ENCODE measurements around the gene CLCN4.

CLCN4 gene

DNA sequence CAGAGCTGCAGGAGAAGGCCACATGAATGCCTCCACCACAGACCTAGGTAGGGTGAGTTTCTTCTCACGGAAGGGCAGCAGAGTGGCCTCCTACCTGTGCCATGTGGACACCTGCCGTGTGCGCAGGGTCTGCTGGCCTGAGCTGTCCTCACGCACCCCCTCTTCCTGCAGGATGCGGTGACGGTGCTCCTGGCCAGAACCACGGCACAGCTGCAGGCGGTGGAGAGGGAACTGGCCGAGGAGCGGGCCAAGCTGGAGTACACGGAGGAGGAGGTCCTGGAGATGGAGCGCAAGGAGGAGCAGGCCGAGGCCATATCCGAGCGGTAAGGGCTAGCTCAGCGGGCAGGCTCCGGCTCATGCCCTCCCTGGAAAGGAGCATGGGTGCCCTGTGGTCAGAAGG lies 28.4 kb upstream of the CLCN4 start:
- TF ChIP-seq CTCF (conservative IDR thresholded peaks at IDR 0.05) (no peak), ZFX (IDR thresholded peaks at IDR 0.05) (no peak)
- H3K27ac ChIP-seq = no peak overlapping the region

DNA sequence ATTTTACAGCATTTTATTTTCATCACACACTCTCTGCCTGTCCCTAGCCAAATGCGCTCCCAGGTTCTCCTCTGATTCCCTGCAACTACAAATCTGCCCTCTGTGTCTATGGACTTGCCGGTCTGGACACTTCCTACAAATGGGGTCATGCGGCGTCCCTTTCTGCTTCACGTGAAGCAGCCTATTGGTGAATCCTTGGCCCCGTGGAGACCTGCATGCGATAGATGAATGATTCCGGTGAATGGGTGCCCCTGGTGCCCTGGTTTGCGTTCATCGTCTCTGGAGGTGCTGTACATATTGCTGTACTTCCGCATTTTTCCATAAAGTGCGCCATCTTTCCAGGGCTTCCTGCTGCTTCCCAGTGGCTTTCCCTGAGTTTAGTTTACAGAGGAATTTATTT lies 27.5 kb upstream of the CLCN4 start:
- H3K27ac ChIP-seq = no peak overlapping the region
- TF ChIP-seq CTCF (conservative IDR thresholded peaks at IDR 0.05) (no peak), ZFX (IDR thresholded peaks at IDR 0.05) (no peak)

GRCh38 chrX:10130354-10130753 lies 26.4 kb upstream of the CLCN4 start:
- H3K27ac ChIP-seq = no peak overlapping the region
- TF ChIP-seq CTCF (conservative IDR thresholded peaks at IDR 0.05) (no peak), ZFX (IDR thresholded peaks at IDR 0.05) (no peak)

DNA sequence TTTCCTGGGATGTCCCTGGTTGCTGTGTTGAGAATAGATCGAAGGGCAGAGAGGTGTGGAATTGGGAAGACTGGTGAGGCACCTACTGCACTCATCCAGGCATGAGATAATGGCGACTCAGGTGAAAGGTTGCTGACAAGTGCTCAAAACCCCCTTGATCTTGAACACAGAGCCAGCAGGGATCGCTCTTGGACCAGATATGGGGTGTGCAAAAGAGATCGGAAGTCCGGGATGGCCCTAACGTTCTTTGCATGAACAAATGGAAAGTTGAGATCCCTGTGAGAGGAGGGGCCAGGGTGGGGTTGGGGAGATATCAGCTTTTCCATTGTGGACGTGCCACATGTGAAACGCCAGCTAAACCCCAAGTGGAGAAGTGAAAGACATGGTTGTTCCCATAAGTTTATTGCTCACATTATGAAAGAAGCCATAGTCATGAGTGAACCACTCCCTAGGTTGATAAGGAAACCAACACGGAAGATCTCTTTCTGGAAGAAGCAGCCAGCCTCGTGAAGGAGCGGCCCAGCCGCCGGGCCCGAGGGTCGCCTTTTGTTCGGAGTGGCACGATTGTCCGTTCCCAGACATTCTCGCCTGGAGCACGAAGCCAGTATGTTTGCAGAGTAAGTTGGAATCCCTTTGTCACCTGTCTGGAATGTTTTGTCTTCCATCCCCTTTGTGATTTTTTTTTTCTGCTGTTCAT lies 22.6 kb upstream of the CLCN4 start:
- no peak for TF ChIP-seq ZFX (IDR thresholded peaks at IDR 0.05)
- TF ChIP-seq CTCF (conservative IDR thresholded peaks at IDR 0.05) = no peak
- no peak overlapping the region for H3K27ac ChIP-seq

- TF ChIP-seq ZFX (IDR thresholded peaks at IDR 0.05) (no peak), CTCF (conservative IDR thresholded peaks at IDR 0.05) (no peak)
- no peak overlapping the region for H3K27ac ChIP-seq
Measured at GRCh38 chrX:10134921-10135320, 21.9 kb upstream of the CLCN4 start.

DNA sequence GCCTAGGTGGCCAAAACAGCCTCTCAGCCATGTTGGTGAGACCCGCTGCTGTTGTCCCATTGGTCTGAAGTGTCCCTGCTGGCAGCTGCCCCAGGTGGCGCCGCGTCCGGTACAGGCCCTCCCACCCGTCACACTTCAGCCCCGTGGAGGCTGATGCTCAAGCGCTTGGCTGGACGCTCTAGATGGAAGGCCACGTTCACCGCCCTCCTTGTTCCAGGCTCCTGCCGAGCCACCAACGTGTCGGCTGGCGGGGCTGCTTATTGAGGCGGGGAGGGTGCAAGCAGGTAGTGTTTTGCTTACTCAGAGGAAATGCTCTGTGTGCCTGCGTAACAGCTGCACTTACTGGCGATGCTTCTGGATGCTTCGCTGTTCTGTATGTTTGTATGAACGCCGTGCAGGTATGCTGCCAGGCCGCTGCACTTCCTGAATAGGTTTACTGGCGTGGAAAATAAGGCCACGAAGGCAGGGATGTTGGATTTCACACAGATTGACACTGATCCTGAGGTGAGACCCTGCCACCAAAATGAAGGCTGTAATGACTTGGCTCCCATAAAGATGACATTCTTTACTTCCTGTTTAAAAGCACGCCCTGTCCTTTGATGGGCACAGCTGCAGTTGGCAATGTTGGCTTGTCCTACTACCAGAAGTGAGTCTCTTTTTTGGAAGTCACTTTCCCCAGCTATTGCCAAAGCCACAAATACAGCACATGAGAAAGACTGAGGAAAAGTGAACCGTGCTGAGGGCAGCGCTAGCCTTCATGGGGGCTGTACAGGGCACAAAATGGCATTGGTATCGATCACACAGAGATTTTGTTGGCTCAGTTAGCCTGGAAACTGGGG lies 21.0 kb upstream of the CLCN4 start:
- TF ChIP-seq CTCF (conservative IDR thresholded peaks at IDR 0.05) (no peak), ZFX (IDR thresholded peaks at IDR 0.05) (no peak)
- no peak overlapping the region for H3K27ac ChIP-seq

DNA sequence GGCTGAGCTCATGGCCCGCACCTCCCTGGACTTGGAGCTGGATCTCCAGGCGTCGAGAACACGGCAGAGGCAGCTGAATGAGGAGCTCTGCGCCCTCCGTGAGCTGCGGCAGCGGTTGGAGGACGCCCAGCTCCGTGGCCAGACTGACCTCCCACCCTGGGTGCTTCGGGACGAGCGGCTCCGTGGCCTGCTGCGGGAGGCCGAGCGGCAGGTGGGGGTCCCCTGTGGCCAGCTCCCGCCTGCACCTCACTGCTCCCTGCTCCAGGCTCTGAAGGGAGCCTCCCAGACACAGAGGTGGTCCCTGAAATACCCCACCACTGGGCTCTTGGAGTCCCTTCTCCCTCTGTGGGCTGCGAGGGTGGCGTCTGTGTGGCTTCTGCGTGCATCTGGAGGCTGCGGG lies 18.0 kb upstream of the CLCN4 start:
- no peak overlapping the region for H3K27ac ChIP-seq
- no peak for TF ChIP-seq ZFX (IDR thresholded peaks at IDR 0.05)
- no peak for TF ChIP-seq CTCF (conservative IDR thresholded peaks at IDR 0.05)

All from C4-2B (cell line).